Upper lobe of right lung (tissue), 1 donor: ENCODE measurements around the gene ZDHHC13. TPM values are rescaled to one million over a fixed set of nuclear protein-coding genes. Genes with fewer than 3 reads are reported as not detected.

Source experiments
- ATAC-seq: fragments of 200-7000 bp; cut with Tn5 transposase; one replicate; pipeline ENCODE4 v1.9.1; 2020; ENCODE audit warnings: mild to moderate bottlenecking, moderate library complexity
- DNase-seq: peaks from one replicate; pipeline ENCODE4 v3.0.0-alpha.2; 2020
- H3K27ac ChIP-seq: fragments of 200-600 bp; one replicate; pipeline ENCODE4 v1.8.0; 2022
- H3K27me3 ChIP-seq: fragments of 200-600 bp; one replicate; pipeline ENCODE4 v1.8.0; 2022; ENCODE audit warnings: mild to moderate bottlenecking
- H3K36me3 ChIP-seq: fragments of 200-600 bp; one replicate; pipeline ENCODE4 v1.8.0; 2022
- H3K4me1 ChIP-seq: fragments of 200-600 bp; one replicate; pipeline ENCODE4 v1.8.0; 2022
- H3K4me3 ChIP-seq: fragments of 200-600 bp; one replicate; pipeline ENCODE4 v1.8.0; 2022; ENCODE audit warnings: mild to moderate bottlenecking
- H3K9me3 ChIP-seq: fragments of 200-600 bp; one replicate; pipeline ENCODE4 v1.8.0; 2022
- intact Hi-C: fragments of 100-400 bp; cut with DNase I; formaldehyde crosslinking; loops from one replicate; pipeline ENCODE4 v1.11.0; 2022
- total RNA-seq: library from RNA; stranded (reverse); fragmentation: NEBNext Ultra II Directional; extraction: Animal tissue kit (Norgen Biotek cat#: 25700); gene quantifications from one replicate; pipeline ENCODE4 v1.2.1, GENCODE V29; 2021
- TF ChIP-seq, protein P1 (sequence below): fragments of 200-600 bp; IDR thresholded peaks from one replicate; pipeline ENCODE4 v1.8.0; 2022; ENCODE audit warnings: antibody characterized with exemption
- donor health status: DM: no; HTN: yes; CAD: no; lungs with severe emphysema.

The ZDHHC13 gene
- total RNA-seq, 1 donor from 2014 or later = 12.2 TPM

DNA sequence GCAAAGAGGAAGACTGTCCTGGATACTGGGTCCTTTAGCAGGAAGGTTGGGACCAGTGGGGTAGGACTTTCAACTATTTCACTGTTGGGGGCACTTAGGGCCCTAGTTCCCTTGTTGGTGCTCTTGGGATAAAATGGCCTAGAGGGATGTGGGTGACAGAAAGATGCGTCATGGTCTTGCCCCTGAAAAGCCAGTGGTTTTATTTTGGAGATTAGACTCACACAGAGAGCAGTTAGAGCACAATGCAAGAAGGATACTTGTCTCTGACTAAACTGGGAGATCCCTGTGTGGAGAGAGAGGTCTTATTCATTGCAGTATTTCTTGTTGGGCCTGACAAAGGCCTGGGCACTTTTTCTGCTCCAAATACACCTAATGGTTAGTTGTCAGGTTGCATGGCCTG, 33.8 kb upstream of the ZDHHC13 start:
- ATAC-seq = no peak
- no peaks in the 10 kb centered on the region for H3K27me3 ChIP-seq
- no peak overlapping the region for H3K27ac ChIP-seq
- H3K9me3 ChIP-seq = no peaks in the 10 kb centered on the region
- TF ChIP-seq, protein P1, sequence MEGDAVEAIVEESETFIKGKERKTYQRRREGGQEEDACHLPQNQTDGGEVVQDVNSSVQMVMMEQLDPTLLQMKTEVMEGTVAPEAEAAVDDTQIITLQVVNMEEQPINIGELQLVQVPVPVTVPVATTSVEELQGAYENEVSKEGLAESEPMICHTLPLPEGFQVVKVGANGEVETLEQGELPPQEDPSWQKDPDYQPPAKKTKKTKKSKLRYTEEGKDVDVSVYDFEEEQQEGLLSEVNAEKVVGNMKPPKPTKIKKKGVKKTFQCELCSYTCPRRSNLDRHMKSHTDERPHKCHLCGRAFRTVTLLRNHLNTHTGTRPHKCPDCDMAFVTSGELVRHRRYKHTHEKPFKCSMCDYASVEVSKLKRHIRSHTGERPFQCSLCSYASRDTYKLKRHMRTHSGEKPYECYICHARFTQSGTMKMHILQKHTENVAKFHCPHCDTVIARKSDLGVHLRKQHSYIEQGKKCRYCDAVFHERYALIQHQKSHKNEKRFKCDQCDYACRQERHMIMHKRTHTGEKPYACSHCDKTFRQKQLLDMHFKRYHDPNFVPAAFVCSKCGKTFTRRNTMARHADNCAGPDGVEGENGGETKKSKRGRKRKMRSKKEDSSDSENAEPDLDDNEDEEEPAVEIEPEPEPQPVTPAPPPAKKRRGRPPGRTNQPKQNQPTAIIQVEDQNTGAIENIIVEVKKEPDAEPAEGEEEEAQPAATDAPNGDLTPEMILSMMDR = no peak
- H3K4me3 ChIP-seq = no peak overlapping the region
- no peaks in the 10 kb centered on the region for H3K4me1 ChIP-seq
- intact Hi-C loops = no loop called here
- H3K36me3 ChIP-seq = no peaks in the 10 kb centered on the region
- DNase-seq = no peak

DNA sequence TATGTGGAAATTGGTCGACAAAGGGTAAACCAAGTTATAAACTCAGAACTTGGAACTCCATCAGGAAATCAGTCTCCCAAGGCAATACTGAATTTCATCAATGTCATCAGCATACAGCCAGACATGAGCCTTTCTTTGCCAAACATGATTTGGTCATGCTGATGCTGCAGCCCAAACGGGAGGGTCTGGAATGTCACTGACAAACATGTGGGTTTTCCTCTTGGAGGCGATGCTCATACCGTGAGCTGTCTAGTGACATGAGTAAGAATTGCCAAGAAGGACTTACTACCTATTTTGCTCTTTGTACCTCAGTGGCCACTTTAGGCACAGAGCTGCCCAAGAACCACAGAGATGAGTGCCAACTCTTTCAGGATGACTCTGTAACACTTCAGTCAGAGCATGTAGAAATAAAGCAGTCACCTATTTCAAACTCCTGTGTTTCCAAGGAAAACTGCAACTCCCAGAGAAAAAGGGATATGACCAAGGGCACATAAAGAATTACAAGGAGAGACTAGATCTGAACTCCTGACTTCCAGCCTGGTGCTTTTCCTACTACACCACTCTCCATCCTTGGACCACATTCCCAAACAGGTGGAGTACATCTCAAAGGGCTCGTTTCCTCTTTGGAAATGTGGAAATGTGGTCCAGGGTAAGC, 32.2 kb upstream of the ZDHHC13 start:
- intact Hi-C loops = no loop called here
- Histone ChIP-seq H3K36me3 (no peaks in the 10 kb centered on the region), H3K4me3 (no peak overlapping the region), H3K4me1 (no peaks in the 10 kb centered on the region), H3K27me3 (no peaks in the 10 kb centered on the region), H3K9me3 (no peaks in the 10 kb centered on the region), H3K27ac (no peak overlapping the region)
- ATAC-seq = no peak
- TF ChIP-seq, protein P1 = no peak
- no peak for DNase-seq

DNA sequence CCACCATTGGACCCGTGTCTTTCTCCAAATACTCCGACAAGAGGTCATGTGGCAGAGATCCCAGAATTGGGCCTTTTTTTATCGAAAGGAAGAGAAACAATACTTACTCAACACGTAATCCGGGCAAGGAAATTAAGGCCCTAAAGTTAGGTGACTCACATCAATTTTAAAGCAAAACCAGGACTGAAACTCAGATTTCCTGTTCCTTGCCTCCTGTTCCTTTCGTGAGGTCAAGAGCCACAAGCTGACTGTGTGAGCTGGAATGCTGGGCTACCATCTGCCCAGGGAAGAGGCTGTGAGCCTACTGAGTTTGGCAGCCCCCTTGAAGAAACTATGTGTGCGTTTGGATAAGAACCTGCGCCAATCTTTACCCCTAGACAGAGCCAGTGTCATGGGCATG, 29.3 kb upstream of the ZDHHC13 start:
- intact Hi-C loops = no loop called here
- Histone ChIP-seq H3K4me3 (no peak overlapping the region), H3K4me1 (no peaks in the 10 kb centered on the region), H3K27me3 (no peaks in the 10 kb centered on the region), H3K9me3 (no peaks in the 10 kb centered on the region), H3K36me3 (no peaks in the 10 kb centered on the region), H3K27ac (no peak overlapping the region)
- DNase-seq = no peak
- ATAC-seq = no peak
- TF ChIP-seq, protein P1 = no peak

DNA sequence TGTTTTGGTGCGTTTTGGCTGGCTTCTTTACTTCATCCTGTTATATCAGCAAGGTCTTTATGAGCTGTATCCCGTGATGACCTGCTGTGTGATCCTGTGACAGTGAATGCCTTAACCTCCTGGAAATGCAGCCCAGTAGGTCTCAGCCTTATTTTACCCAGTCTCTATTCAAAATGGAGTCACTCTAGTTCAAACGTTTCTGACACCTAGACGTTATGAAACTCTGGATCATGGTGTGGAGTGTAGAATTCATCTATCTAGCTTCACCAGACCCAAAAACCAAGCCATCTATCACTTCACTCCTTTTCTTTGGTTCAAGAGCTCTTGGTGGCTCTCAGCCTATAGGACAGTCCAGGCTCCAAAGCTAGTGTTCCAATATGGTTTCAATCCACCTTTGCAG, 28.2 kb upstream of the ZDHHC13 start:
- no peak for ATAC-seq
- intact Hi-C loops = no loop called here
- Histone ChIP-seq H3K4me3 (no peak overlapping the region), H3K36me3 (no peaks in the 10 kb centered on the region), H3K4me1 (no peaks in the 10 kb centered on the region), H3K27ac (no peak overlapping the region), H3K9me3 (no peaks in the 10 kb centered on the region), H3K27me3 (no peaks in the 10 kb centered on the region)
- DNase-seq = no peak
- TF ChIP-seq, protein P1 = no peak

DNA sequence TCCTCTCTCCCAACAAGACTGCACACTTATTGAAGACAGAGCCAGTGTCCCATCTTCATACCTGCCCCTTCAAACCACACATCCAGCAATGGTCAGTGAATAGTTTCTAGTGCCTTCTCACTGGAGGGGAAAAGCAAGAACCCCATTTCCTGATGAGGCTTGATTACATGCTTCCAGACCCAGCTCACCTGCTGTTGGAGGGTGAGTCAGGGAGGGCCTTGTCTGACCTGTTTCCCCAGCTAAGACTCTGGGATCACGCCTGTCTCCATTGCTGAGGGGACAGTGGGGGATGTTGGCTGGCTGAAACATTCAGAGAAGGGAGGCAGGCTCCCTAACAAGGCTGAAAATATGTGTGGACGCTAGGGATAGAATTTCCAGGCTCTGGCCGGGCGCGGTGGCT, 27.5 kb upstream of the ZDHHC13 start:
- ATAC-seq = no peak
- H3K36me3 ChIP-seq = no peaks in the 10 kb centered on the region
- TF ChIP-seq, protein P1 = no peak
- H3K27ac ChIP-seq = no peak overlapping the region
- H3K4me3 ChIP-seq = no peak overlapping the region
- no peak for DNase-seq
- no peaks in the 10 kb centered on the region for H3K27me3 ChIP-seq
- H3K9me3 ChIP-seq = no peaks in the 10 kb centered on the region
- H3K4me1 ChIP-seq = no peaks in the 10 kb centered on the region
- intact Hi-C loops = no loop called here

DNA sequence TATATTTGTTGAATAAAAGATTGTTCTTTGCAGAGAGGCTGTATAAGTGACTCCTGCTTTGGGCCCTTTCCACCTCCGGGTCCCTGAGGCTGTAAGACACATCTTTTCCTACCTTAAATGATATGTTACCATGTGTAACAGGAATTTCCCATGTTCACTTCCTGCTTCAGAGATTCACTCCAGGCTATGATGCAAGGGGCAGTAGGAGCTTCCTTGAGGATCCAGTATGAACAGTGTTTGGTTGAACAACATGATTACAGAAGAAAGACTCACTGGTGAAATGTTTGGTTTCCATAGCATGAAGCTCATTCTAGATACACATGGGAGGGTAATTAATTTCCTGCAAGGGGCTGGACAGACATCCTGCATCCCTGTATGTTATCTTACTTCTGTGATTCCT, 25.6 kb upstream of the ZDHHC13 start:
- no peak for DNase-seq
- Histone ChIP-seq H3K9me3 (no peaks in the 10 kb centered on the region), H3K4me3 (no peak overlapping the region), H3K27me3 (peaks cover 5% of the 10 kb centered on the region), H3K27ac (no peak overlapping the region), H3K4me1 (no peaks in the 10 kb centered on the region), H3K36me3 (no peaks in the 10 kb centered on the region)
- intact Hi-C loops = no loop called here
- TF ChIP-seq, protein P1 = no peak
- ATAC-seq = no peak
